ENCODE data around the gene SMC1B. TPM values are rescaled to one million over a fixed set of nuclear protein-coding genes. Genes with fewer than 3 reads are reported as not detected.

Gene SMC1B
- total and polyA plus RNA-seq, 2 of the 8 experiments (the other 6 are each of a cell fraction or from before 2014, with no cell fraction given), result 0.02 TPM; not detected in 1

DNA sequence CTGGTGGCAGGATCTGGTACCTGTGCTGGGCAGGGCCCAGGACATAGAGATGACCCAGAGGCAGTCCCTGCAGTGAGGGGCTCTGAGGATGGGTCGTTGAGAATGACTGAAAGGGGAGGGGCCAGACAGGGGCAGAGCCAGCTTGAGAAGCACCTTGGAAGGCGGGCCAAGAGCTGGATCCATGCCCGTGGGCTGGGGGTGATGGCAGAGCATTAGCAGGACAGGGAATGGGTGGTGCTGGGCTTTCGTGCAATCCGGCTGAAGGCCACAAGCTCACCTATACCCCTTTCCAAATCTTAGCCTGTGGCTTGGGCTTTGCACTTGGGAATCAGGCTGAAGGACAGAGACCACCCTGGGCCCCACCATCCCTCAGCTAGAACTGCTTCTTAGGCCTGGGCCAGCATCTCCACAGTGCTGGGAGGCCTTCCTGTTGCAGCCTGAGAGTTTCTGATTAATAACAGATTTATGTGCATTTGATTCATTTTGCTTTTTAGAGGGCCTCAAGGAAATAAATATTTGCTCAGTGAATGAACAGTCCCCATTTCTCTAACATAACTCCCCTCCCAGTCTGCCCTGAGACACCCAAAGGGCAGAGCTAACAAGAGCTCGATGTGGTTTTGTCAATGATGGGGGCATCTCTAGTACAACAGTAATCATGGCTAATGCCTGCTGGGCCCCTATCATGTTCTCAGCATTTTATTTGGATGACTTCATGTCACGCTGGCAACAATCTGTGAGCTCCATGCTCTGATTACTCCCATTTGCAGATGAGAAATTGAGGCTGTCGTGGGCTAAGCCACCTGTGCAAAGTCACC, 39.4 kb upstream of the SMC1B start (continued):
- TF ChIP-seq JUND (IDR thresholded peaks at IDR 0.05; ENCODE audit: low read length) (no peak), YY1 (IDR thresholded peaks at IDR 0.05; ENCODE audit: low read depth, low read length) (no peak), SIN3A (conservative IDR thresholded peaks at IDR 0.05 in 1 of 2, IDR thresholded peaks at IDR 0.05 in 1 of 2; ENCODE audit: low read depth in 1 of 2, low read length in 2 of 2) (no peak)
